Lower leg skin (tissue), 3 donors: ENCODE data around the gene GSTT2B.
"Not testable (repeated sequence)": the region's sequence is repeated elsewhere in the genome, so short reads cannot be mapped to it uniquely, and the experiment has no call there.

Source experiments
- POLR2A ChIP-seq, 2 donors: fragments of 450-650 bp; IDR thresholded peaks; one replicate each; pipeline ENCODE4 v1.6.1; 2016 to 2017; ENCODE audit warnings: antibody characterized with exemption in 2 of 2, mild to moderate bottlenecking in 1 of 2, moderate library complexity in 1 of 2
- TF ChIP-seq, protein P1 (sequence below), 3 donors: fragments of 450-650 bp; IDR thresholded peaks; one replicate each; pipeline ENCODE4 v1.5.1; 2016; ENCODE audit warnings: antibody characterized with exemption in 3 of 3, mild to moderate bottlenecking in 3 of 3, moderate library complexity in 2 of 3

- TF ChIP-seq POLR2A (IDR thresholded peaks at IDR 0.05) = not testable (repeated sequence)
- TF ChIP-seq, protein P1, sequence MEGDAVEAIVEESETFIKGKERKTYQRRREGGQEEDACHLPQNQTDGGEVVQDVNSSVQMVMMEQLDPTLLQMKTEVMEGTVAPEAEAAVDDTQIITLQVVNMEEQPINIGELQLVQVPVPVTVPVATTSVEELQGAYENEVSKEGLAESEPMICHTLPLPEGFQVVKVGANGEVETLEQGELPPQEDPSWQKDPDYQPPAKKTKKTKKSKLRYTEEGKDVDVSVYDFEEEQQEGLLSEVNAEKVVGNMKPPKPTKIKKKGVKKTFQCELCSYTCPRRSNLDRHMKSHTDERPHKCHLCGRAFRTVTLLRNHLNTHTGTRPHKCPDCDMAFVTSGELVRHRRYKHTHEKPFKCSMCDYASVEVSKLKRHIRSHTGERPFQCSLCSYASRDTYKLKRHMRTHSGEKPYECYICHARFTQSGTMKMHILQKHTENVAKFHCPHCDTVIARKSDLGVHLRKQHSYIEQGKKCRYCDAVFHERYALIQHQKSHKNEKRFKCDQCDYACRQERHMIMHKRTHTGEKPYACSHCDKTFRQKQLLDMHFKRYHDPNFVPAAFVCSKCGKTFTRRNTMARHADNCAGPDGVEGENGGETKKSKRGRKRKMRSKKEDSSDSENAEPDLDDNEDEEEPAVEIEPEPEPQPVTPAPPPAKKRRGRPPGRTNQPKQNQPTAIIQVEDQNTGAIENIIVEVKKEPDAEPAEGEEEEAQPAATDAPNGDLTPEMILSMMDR (IDR thresholded peaks at IDR 0.05) = not testable (repeated sequence)
These were observed 5.1 kb downstream of the GSTT2B start for GRCh38 chr22:23955886-23956285.
